Panc1 (cell line): ENCODE data around the gene PLB1. TPM values are rescaled to one million over a fixed set of nuclear protein-coding genes. Genes with fewer than 3 reads are reported as not detected.

Experiments
- ATAC-seq: fragments of 200-7000 bp; cut with Tn5 transposase; 2 replicates; pipeline ENCODE4 v1.9.1; 2020; ENCODE audit warnings: mild to moderate bottlenecking, moderate library complexity
- BruUV-seq: library from RNA; stranded (reverse); fragments of 400-500 nt; replicated peaks from 2 replicates; lab custom pipeline; 2021; lab: Mats Ljungman, UMichigan
- CTCF ChIA-PET: fragments of 300-600 bp; sonication (Branson Sonifier 250); formaldehyde crosslinking; loops from one replicate; lab custom pipeline; 2022; ENCODE audit warnings: antibody characterized with exemption; lab: Charles Lee
- POLR2A ChIA-PET: fragments of 300-600 bp; sonication (Branson Sonifier 250); formaldehyde crosslinking; loops from one replicate; lab custom pipeline; 2022; ENCODE audit warnings: antibody characterized with exemption; lab: Charles Lee
- DNase-seq: peaks from one replicate; pipeline ENCODE4 v3.0.0-alpha.2; 2010; ENCODE audit warnings: low read depth, low spot score
- H3K27ac ChIP-seq: 2 replicates; pipeline ENCODE4 v1.5.1; 2011; ENCODE audit warnings: mild to moderate bottlenecking, low read length, inconsistent platforms
- H3K27me3 ChIP-seq: fragments of 200-500 bp; sonication (Bioruptor generic); 2 replicates; pipeline ENCODE4 v1.6.0; 2014; ENCODE audit warnings: low read length, inconsistent platforms; ENCODE audit not compliant: control insufficient read depth, insufficient read depth
- H3K36me3 ChIP-seq: fragments of 200-500 bp; sonication (Bioruptor generic); 2 replicates; pipeline ENCODE4 v1.5.1; 2014; ENCODE audit warnings: inconsistent platforms, mild to moderate bottlenecking, low read length, moderate library complexity; ENCODE audit not compliant: control insufficient read depth, insufficient read depth
- H3K4me1 ChIP-seq: 2 replicates; pipeline ENCODE4 v1.5.1; 2011; ENCODE audit warnings: inconsistent platforms, mild to moderate bottlenecking, low read length, moderate library complexity; ENCODE audit not compliant: control insufficient read depth, insufficient read depth
- H3K4me3 ChIP-seq, 2 experiments: 2 replicates each; pipeline ENCODE4 v1.5.1; 2011 to 2012; ENCODE audit warnings: low read depth in 2 of 2, low read length in 2 of 2, mild to moderate bottlenecking in 2 of 2, inconsistent platforms in 1 of 2, moderate library complexity in 1 of 2
- H3K9me3 ChIP-seq: fragments of 200-500 bp; sonication (Bioruptor generic); 2 replicates; pipeline ENCODE4 v1.5.1; 2014; ENCODE audit warnings: low read depth, mild to moderate bottlenecking, inconsistent platforms, low read length, moderate library complexity; ENCODE audit not compliant: control insufficient read depth, insufficient read depth
- CTCF ChIP-seq: fragments of 450-650 bp; IDR thresholded peaks from 2 replicates; pipeline ENCODE4 v1.5.1; 2017; ENCODE audit warnings: mild to moderate bottlenecking
- POLR2AphosphoS5 ChIP-seq: IDR thresholded peaks from 2 replicates; pipeline ENCODE4 v1.6.1; 2012; ENCODE audit warnings: mild to moderate bottlenecking, low read depth, low read length, moderate library complexity
- SIN3A ChIP-seq: IDR thresholded peaks from 2 replicates; pipeline ENCODE4 v1.6.1; 2012; ENCODE audit warnings: low read depth, mild to moderate bottlenecking, low read length, moderate library complexity, borderline replicate concordance; ENCODE audit not compliant: insufficient read depth
- TCF7L2 ChIP-seq: IDR thresholded peaks from 2 replicates; pipeline ENCODE4 v1.6.1; 2011; ENCODE audit warnings: mild to moderate bottlenecking, low read depth, low read length, inconsistent platforms
- in situ Hi-C: cut with HindIII; loops from 2 replicates; pipeline ENCODE4 v1.10.0; 2016; ENCODE audit warnings: low sequenced_read_pairs, low pct_unique_long_range_greater_than_20kb
- intact Hi-C: fragments of 100-400 bp; cut with micrococcal nuclease; formaldehyde crosslinking; loops from one replicate; pipeline ENCODE4 v1.10.0; 2022; ENCODE audit not compliant: unreplicated experiment
- total RNA-seq: library from RNA; stranded (reverse); gene quantifications from one replicate; pipeline ENCODE4 v1.2.1, GENCODE V29; 2021; ENCODE audit not compliant: unreplicated experiment
- TF ChIP-seq, protein P1 (sequence below), 2 experiments: IDR thresholded peaks; 2 replicates each; pipeline ENCODE4 v1.6.1; 2011 to 2012; ENCODE audit warnings: low read depth in 2 of 2, control low read depth in 1 of 2, low read length in 1 of 2, mild to moderate bottlenecking in 1 of 2, moderate library complexity in 1 of 2; ENCODE audit not compliant: insufficient read depth in 1 of 2

PLB1 gene
- total RNA-seq, 1 experiment from 2014 or later = 0.80 TPM

GRCh38 chr2:28662468-28663181 lies 166.8 kb downstream of the PLB1 start:
- BruUV-seq = no TSS peak
- Histone ChIP-seq H3K4me3 (no peak overlapping the region), H3K27ac (no peak overlapping the region), H3K4me1 (peaks cover 15% of the 10 kb centered on the region), H3K27me3 (no peaks in the 10 kb centered on the region), H3K9me3 (no peaks in the 10 kb centered on the region), H3K36me3 (no peaks in the 10 kb centered on the region)
- TF ChIP-seq POLR2AphosphoS5 (no peak), CTCF (no peak), TCF7L2 (no peak)
- TF ChIP-seq, protein P1, sequence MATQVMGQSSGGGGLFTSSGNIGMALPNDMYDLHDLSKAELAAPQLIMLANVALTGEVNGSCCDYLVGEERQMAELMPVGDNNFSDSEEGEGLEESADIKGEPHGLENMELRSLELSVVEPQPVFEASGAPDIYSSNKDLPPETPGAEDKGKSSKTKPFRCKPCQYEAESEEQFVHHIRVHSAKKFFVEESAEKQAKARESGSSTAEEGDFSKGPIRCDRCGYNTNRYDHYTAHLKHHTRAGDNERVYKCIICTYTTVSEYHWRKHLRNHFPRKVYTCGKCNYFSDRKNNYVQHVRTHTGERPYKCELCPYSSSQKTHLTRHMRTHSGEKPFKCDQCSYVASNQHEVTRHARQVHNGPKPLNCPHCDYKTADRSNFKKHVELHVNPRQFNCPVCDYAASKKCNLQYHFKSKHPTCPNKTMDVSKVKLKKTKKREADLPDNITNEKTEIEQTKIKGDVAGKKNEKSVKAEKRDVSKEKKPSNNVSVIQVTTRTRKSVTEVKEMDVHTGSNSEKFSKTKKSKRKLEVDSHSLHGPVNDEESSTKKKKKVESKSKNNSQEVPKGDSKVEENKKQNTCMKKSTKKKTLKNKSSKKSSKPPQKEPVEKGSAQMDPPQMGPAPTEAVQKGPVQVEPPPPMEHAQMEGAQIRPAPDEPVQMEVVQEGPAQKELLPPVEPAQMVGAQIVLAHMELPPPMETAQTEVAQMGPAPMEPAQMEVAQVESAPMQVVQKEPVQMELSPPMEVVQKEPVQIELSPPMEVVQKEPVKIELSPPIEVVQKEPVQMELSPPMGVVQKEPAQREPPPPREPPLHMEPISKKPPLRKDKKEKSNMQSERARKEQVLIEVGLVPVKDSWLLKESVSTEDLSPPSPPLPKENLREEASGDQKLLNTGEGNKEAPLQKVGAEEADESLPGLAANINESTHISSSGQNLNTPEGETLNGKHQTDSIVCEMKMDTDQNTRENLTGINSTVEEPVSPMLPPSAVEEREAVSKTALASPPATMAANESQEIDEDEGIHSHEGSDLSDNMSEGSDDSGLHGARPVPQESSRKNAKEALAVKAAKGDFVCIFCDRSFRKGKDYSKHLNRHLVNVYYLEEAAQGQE (IDR thresholded peaks at IDR 0.05; ENCODE audit: insufficient read depth in 1 of 2, low read depth in 2 of 2, low read length in 1 of 2) = no peak
- intact Hi-C loops (no loop called here), in situ Hi-C loops (no loop called here)
- POLR2A ChIA-PET = no interaction called here
- DNase-seq (no peak), ATAC-seq (no peak)
- CTCF ChIA-PET = no interaction called here

- Histone ChIP-seq H3K4me1 (peaks cover 15% of the 10 kb centered on the region), H3K27ac (no peak overlapping the region)
- no peak for DNase-seq
These were observed 167.5 kb downstream of the PLB1 start for GRCh38 chr2:28663359-28663758.

More at GRCh38 chr2:28663359-28663758, 167.5 kb downstream of the PLB1 start:
- CTCF ChIA-PET = interaction anchor here (1.2 kb wide), 1 partner anchor 69 kb away, joined by 6 read pairs; no protein-coding TSS in a partner anchor
- no peak; the same call in 1 of the 2 replicates for TF ChIP-seq CTCF
- no peak for TF ChIP-seq POLR2AphosphoS5
- TF ChIP-seq, protein P1 (IDR thresholded peaks at IDR 0.05; ENCODE audit: insufficient read depth in 1 of 2, low read depth in 2 of 2, low read length in 1 of 2) = no peak
- TF ChIP-seq TCF7L2 = no peak
- no peak for TF ChIP-seq SIN3A
- in situ Hi-C loops (no loop called here), intact Hi-C loops (no loop called here)
- H3K36me3 ChIP-seq = no peaks in the 10 kb centered on the region
- POLR2A ChIA-PET = no interaction called here
- H3K4me3 ChIP-seq = no peak overlapping the region
- ATAC-seq = peak; percentile 77
- no peaks in the 10 kb centered on the region for H3K27me3 ChIP-seq
- no peaks in the 10 kb centered on the region for H3K9me3 ChIP-seq
- no TSS peak for BruUV-seq
